NCI-H2107 treated with DMSO at 0.1 percent for 48 hours (cell line): ENCODE results near the gene KIAA1671.
A peak's percentile ranks its signal among the peaks of the same experiment; 100 is the strongest.

Experiments
- DNase-seq: peaks from one replicate; lab custom pipeline; 2025; ENCODE audit not compliant: unreplicated experiment; lab: John Stamatoyannopoulos, UW

The KIAA1671 gene

DNA sequence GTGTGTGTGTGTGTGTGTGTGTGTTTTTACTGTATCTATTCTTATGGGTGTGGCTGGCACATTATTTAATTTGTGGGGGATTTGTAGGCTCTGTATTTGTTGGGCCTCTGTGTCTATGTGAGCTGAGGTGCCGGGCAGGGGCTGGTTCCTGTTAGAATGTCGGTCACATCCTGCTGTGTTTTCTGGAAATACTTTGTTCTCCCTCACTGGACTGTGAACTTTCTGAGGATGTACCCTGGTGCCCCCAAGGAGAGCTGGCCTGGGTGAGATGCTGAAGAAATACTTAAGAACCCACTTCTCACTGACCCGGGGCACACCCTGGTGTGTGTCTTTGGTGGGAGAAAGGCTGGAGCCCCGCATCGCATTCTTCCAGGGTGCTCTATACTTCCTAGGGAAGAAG lies 28.6 kb downstream of the KIAA1671 start:
- no peak for DNase-seq

DNA sequence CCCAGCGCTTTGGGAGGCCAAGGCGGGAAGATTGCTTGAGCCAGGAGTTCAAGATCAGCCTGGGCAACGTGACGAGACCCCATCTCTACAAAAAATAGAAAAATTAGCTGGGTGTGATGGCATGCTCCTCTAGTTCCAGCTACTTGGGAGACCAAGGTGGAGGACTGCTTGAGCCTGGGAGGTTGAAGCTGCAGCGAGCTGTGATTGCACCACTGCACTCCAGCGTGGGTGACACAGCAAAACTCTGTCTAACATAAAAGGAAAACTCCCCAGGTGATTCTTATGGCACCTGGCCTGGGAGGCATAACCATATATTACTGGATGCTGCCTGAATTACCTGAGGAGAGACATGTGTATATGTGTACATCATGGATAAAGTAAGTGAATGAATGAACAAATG lies 29.1 kb downstream of the KIAA1671 start:
- DNase-seq, result no peak

DNA sequence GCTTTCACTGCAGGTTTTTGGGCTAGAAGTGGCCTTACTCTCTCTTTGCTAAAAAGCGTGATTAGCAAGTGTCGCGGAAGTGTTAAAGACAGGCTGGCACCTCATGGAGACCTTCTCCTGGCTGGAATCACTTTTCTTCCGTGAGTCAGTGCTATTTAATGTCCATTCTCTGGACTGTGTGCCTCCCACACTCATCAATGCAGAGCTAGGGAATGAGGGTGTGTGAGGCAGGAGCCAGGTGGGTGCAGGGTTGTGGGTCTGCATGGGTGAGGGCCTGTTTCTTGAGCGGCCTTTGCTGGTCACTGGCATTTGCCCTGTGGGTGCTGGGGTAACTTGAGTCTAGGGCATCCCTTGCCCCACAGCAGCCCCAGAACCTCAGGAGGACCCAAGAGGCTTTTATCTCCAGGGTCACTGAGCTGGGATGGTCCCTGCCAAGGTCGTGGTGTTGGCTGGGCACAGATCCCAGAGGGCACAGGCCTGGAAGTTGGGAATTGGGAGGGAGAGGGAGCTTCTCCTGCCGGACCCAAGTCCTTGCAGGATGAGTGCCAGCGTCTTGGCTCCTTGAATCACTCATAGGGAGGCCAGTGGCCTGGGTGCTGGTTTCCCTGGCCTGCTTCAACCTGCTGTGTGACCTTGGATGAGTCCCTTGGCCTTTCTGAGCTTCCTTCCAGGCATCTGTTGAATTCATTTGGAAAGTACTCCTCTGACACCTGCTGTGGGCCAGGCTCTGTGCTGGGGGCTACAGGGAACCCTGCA lies 30.0 kb downstream of the KIAA1671 start:
- DNase-seq, result no peak

DNA sequence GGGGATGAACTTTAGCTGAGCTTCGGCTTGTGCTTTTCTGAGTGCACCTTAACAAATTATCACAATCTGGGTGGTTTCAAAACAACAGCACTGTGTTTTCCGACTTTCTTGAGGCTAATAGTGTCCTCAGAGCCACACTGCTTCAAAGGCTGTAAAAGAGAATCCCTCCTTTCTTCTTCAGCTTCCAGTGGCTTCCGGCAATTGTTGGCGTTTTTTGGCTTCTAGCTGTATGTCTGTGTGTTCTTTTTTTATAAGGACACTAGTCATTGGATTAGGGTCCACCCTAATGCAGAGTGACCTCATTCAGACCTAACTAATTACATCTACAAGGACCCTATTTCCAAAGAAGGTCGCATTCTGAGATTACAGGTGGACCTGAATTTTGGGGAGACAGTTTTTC lies 30.6 kb downstream of the KIAA1671 start:
- DNase-seq, result no peak

DNA sequence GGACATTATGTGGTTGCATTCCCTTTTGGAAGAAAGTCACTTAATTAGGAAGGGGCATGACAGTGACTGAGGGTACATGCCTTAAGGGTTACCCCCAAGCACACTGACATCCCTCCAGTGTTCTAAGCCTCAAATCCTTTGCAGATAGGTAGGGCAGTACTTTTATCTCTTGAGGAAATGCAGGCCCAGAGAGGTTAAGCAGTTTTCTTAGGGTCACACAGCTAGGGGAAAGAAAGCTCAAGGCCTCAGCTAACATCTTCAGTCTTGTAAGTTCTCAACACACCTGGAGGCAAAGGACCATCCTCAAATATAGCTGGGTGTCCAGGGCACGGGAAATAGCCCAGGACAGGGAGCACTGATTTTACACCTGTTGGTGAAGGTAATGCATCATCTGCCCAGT lies 31.6 kb downstream of the KIAA1671 start:
- DNase-seq, result no peak

DNA sequence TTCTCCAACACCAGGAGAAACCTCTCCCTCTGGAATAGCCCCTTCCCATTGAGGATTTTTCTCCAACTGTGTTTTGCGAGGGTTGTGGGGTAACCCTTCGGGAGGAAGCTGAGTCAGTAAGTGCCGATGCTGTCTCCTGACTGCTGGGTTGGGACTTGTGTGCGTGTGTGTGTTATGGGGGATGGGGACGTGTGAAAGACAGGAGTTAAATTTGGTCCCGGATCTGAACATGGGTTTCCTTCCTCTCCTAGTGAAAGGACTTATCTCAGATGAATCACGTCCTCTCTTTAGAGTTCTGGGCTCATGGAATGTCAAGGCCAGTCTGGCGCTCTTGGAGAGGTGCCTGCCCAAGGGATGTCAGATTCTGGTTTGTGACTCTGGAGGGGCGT lies 33.3 kb downstream of the KIAA1671 start:
- DNase-seq, result no peak

DNA sequence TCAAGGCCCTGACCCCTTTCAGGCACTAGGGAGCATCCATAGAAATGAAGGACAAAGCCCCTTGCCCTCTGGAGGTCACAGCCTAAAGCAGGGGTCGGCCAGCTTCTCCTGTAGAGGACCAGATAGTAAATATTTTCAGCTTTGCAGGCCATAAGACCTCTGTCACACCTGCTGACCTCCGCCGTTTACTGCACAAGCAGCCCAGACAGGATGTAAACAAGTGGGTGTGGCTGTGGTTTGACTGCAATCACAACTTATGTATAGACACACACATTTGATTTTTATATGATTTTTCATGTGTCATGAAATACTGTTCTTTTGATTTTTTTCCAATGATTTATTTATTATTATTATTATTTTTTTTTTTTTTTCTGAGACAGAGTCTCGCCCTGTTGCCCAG lies 34.3 kb downstream of the KIAA1671 start:
- no peak for DNase-seq

DNA sequence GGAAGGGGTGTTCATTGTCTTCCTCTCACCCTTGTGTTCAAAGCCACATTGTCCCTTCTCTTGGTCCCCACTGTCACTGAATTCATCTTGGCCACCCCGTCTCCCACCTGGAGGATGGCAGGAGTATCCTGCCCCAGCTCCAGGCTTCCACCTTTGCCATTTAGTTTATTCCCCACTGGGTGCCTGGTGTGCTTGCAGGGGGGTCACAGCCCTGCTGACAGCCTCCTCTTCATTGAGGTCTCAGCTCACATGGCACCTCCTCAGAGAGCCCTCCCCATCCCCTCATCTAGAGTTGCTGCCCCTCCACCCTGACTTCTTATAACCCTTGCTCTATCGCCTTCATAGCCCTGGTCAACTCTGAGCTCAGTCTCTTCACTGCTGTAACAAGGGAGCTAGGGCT lies 36.6 kb downstream of the KIAA1671 start:
- DNase-seq, result no peak

DNA sequence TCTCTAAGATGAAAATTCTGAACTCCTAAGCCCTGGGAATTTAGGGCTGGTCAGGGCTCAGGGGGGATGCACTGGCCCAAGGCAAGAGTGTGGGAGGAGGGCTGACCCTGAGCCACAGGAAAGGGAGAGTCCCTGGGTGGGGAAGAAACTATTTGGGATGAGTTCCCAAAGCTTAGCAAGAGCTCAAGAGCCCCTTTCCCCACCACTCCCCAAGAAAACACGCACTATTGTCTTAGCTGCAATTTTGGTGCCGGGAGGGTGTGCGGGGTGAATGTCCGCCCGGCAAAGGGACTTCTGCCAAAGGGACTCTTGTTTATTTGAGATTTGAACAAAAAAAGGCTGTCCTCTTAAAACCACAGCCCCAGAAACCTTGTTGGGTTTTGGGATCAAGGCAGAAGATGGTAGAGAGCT lies 37.0 kb downstream of the KIAA1671 start:
- no peak for DNase-seq

DNA sequence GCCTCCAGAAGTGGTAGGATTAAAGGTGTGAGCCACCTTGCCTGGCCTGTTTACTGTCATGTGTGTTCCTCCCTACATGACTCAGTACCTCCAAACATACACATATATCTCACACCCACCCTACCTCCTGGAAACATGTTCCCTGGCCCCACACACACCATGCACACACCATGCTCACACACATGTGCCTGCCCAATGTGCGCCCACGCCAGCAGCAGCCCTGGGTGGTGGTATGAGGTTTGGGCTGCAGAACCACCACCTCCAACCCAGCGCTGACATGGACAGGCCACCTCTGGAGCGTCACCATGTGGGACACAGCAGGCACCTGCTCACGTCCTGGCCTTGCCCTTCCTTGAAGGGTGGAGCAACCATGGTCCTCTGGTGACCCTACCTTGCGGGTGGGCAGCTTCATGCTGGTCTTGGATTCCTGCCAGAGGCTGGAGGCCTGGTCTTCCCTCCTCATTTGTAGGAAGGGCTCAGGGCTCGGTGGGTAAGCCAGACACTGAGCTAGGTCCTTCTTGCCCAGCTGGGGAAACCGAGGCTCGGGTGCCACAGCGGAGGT lies 37.9 kb downstream of the KIAA1671 start:
- DNase-seq, result no peak

DNA sequence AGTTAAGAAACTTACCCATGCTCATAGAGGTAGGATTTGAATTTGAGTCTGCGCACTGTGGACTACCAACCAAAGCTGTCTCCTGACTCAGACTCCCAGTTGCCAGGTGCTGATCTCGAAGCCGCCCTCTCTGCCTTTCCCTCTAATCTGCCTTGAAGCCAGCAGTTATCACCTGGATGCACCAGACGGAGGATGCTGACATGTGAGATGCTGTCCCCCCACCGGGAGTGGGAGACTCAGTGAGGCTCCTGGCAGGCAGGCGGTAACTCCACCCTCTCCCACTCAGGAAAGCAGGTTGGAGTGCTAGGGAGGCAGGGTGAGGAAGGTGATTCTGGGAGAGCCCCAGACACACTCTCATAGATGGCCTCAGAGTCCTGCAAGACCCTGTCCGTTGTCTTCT lies 40.4 kb downstream of the KIAA1671 start:
- no peak for DNase-seq

DNA sequence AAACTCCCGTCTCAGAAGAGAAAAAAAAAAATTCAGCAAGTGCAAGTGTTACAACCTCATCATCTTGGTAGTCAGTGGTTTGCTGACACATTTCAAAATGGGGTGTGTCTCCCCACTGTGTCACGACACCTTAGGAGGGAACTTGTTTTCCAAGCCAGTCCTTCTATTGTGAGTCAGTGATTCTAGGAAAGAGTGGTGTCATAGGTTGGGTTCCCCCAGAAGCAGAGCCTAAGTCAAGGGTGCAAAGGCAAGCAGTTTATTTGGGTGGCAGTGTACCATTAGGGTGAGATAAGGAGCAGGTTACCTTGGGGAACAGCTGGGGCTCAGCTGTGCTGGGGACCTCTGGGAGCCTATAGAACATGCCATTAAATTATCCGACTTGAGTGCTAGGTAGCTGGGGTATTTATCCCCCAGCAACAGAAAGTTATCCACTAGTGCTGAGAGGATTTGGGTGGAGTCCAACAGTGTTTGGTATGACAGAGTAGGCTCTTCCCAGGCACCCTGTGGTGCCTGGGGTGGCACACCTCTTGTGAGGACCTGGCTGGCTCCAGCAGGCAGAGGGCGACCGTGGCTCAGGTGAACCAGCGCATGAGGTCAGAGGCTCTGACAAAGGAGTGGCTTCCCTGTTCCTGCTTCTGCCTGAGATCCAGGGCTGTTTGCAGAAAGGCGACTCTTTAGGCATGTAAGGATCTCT lies 41.7 kb downstream of the KIAA1671 start:
- DNase-seq, result peak; percentile 46

DNA sequence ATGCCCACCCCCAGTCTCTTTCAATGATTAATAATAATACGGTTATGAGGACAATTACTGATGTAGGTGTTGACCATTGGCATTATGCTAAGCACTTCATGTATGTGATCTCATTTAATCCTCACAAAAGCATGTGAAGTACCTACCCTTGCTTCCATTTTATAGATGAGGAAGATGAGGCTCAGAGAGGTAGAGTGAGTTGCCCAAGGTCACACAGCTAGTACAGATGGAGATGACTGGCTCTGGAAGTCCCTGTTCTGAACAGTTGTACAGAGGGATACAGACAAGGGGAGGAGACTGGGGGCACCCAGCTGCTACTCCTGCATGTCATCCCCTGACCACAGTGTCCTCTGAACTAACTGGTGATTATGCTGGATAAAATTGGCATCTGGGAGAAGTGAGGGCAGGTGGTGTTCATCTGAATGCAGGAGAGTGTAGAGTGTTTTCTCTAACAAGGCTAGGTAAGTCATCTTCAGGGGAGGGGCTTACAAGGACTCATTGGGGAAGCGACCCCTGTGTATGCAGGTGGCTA lies 43.2 kb downstream of the KIAA1671 start:
- no peak for DNase-seq

DNA sequence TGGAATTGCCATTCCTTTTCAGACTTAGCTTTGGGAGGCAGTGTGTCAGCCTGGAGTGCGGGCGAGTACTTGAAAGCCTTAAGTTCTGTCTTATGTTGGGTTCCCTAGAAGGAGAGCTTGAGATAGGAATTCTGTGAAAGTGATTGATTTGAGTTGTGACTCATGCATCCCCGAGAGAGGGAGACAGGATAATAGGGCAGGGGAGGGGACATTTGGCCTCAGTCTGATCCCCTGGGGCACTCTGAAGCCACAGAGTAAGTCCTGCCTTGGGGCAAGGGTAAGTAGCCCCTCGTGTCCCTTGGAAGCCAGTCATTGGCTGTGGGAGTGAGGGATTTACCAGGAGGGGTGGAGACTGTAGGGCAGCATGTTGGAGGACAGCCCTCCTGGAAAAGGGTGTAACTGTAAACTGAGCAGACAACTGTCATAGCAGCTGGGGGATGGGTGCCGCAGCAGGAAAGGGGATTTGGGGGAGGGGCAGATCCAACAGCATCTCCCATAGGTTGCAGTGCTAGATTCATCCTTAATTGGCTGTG lies 44.0 kb downstream of the KIAA1671 start:
- DNase-seq, result peak; percentile 63

DNA sequence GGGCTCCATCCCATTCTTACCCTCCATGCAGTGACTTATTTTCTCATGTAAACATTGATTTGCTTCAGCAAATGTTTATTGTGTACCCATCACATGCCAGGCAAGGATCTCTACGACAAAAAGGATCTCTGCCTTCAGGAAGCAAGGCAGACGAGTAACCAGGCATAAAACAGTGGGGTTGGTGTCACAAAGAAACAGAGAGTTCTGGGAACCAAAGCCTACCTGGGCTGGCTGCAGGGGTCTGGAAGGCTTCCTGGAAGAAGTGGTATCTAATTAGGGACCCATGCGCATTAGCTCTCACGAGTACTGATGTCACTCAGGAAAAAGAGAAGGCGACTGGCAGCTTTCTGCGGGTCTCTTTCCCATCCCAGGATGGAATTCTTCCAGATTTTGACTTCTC lies 44.5 kb downstream of the KIAA1671 start:
- DNase-seq, result no peak

DNA sequence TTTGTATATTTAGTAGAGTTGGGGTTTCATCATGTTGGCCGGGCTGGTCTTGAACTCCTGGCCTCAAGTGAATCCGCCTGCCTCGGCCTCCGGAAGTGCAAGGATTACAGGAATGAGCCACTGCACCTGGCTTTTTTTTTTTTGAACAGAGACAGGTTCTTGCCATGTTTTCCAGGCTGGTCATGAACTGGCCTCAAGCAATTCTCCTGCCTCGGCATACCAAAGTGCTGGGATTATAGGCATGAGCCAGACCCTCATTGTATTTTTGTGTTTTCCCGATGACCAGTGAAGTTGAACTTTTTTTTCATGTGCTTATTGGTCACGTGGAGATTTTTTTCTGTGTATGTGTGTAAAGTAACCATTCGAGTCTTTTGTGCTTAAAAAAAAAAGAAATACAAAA lies 48.2 kb downstream of the KIAA1671 start:
- no peak for DNase-seq

DNA sequence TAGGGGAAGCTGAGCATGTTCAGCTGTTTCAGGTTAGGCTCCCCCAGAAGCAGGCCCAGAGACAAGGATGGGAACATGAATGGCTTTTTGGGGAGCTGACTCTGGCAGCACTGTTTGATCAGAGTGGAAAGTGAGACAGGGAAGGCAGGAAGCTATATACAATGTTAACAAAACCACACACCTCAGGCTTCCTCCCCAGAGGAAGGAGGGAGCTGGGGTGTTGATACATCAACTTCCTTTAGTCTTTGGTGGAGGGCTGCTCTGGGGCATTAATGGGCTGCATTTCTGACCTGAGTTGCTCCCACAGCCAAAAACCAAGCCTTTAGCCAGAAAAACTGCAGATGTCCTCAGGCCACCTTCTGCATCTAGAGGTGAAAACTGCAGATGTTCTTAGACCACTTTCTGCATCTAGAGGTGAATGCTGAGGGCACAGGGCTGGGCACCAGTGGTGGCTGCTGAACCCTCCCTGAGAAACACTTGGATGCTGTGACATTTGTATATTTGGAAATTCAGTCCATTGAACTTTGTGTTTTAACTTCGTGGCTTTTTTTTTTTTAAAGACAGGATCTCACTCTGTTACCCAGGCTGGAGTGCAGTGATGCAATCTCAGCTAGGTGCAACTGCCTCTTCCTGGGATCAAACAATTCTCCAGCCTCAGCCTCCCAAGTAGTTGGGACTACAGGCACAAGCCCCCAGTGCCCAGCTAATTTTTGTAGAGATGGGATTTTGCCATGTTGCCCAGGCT lies 49.9 kb downstream of the KIAA1671 start:
- no peak for DNase-seq

DNA sequence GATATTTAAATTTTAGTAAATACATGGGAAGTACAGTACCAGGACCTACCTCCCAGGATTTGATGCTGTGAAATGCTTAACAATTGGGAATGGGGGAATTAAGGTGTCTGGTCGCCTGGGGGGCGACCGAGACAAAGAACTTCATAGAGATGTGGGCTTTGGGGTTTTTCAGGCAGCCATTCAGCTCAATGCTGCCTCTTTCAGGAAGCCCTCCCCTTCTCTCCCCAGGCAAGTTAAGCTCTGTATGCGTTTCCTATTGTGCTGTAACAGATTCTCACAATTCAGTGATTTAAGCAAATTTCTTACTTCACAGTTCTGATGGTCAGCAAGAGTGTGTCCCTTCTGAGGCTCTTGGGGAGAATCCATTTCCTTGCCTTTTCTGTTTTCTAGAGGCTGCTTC lies 53.8 kb downstream of the KIAA1671 start:
- no peak for DNase-seq

DNA sequence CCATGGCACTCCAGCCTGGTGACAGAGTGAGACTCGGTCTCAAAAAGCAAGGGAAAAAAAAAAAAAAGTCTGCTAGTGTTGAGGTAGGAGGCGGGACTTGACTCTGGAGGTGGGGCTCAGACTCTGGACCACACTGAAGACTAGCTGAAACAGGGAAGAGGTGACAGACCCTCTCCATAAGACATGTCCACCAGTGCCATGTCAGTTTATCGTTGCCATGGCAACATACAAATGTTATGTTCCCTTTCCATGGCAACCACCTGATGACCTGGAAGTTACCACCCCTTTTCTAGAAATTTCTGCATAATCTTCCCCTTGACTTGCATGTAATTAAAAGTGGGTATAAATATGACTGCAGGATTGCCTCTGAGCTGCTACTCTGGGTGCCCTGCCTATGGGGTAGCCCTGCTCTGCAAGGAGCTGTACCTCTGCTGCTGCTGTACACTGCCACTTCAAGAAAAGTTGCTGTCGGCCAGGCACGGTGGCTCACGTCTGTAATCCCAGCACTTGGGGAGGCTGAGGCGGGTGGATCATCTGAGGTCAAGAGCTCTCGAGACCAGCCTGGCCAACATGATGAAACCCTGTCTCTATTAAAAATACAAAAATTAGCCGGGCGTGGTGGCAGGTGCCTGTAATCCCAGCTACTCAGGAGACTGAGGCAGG lies 55.1 kb downstream of the KIAA1671 start:
- no peak for DNase-seq

DNA sequence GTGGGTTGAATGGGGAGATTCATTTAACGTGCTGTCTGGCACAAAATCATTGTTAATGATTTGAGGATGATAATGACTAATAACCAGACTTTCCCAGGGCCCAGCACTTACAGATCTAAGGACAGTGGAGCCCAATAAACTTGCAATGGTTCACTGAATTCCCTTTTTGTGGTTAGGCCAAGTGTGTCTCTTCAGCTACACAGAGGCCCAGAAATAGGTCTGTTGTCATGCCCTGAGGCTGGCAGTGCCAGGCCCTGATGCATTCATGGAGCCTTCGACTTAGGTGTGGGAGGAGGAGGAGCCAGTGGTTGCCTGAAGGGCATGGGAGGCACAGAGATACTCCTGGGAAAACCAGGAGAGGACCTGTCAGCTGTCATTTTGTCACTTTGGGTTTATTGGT lies 56.1 kb downstream of the KIAA1671 start:
- DNase-seq, result no peak

DNA sequence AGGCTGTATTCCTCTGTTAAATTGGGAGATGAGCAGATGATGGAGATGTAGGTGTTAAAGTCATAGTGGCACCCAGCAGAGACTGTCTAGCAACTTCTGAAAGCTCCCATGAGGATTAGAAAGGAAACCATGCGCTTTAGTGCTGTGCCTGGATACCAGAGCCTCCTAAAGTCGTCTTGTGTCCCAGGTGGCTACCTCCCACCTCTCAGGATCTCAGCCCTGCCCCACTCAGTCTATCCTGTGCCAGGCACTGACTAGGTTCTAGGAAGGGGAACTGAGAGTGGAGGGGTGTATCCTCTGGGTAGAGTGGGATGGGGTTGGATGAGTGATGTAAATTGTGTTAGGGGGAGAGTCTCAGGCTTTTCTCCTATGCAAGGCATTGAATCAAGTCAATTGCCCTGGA lies 60.2 kb downstream of the KIAA1671 start:
- DNase-seq, result no peak
